GM13976 (cell line): ENCODE results near the gene GRWD1.
A peak's percentile ranks its signal among the peaks of the same experiment; 100 is the strongest.

Experiments
- DNase-seq: peaks from one replicate; pipeline ENCODE4 v3.0.0; 2012; ENCODE audit warnings: low spot score
- in situ Hi-C: fragments of 300-500 bp; cut with MboI; formaldehyde crosslinking; loops from one replicate; pipeline ENCODE4 v1.12.0; 2022; ENCODE audit warnings: low sequenced_read_pairs, mixed read lengths, inconsistent platforms; ENCODE audit not compliant: unreplicated experiment
- TF ChIP-seq, protein P1 (sequence below): IDR thresholded peaks from 2 replicates; pipeline ENCODE4 v1.5.1; 2012; ENCODE audit warnings: borderline replicate concordance, mild to moderate bottlenecking; ENCODE audit not compliant: insufficient read depth; ENCODE audit errors: extremely low read depth, missing control alignments, control extremely low read depth

Gene GRWD1

DNA sequence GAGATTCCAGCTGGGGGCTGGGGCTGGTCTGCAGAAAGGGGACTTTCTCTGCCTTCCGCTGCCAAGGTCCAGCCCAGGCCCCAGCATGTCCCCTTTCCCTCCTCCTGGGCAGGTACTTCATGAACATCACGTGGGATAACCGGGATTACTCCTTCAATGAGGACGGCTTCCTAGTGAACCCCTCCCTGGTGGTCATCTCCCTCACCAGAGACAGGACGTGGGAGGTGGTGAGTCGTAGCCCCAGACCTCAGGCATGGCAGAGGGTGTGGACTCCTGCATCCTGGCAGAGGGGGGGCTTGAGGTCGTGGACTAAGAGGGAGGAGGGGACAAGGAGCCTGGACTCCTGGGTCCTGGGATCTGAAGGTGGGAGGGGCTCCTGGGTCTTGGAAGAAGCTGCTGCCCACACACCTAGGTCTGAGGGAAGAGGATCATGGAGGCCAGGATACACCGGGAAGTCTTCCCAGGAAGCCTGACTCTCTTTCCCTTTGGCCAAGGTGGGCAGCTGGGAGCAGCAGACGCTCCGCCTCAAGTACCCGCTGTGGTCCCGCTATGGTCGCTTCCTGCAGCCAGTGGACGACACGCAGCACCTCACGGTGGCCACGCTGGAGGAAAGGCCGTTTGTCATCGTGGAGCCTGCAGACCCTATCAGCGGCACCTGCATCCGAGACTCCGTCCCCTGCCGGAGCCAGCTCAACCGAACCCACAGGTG lies 31.8 kb upstream of the GRWD1 start:
- in situ Hi-C loops, result no loop called here
- no peak for DNase-seq
- TF ChIP-seq, protein P1, sequence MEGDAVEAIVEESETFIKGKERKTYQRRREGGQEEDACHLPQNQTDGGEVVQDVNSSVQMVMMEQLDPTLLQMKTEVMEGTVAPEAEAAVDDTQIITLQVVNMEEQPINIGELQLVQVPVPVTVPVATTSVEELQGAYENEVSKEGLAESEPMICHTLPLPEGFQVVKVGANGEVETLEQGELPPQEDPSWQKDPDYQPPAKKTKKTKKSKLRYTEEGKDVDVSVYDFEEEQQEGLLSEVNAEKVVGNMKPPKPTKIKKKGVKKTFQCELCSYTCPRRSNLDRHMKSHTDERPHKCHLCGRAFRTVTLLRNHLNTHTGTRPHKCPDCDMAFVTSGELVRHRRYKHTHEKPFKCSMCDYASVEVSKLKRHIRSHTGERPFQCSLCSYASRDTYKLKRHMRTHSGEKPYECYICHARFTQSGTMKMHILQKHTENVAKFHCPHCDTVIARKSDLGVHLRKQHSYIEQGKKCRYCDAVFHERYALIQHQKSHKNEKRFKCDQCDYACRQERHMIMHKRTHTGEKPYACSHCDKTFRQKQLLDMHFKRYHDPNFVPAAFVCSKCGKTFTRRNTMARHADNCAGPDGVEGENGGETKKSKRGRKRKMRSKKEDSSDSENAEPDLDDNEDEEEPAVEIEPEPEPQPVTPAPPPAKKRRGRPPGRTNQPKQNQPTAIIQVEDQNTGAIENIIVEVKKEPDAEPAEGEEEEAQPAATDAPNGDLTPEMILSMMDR, result no peak

DNA sequence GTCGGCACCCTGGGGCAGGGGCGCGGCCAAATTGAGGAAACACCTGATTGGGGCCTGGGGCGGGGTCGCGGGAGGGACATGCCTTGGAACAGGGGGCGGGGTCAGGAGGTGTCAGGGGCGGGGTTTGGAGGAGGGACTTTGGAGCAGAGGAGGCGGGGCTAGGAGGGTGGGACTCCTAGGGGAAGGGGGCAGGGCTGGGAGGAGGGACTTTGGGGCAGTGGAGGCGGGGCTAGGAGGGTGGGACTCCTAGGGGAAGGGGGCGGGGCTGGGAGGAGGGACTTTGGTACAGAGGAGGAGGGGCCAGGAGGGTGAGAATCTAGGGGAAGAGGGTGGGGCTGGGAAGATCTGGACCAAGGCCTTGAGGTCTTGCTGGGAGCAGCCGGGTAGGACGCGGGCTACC lies 30.4 kb upstream of the GRWD1 start:
- TF ChIP-seq, protein P1, result no peak
- peak; percentile 85 for DNase-seq
- in situ Hi-C loops, result no loop called here

DNA sequence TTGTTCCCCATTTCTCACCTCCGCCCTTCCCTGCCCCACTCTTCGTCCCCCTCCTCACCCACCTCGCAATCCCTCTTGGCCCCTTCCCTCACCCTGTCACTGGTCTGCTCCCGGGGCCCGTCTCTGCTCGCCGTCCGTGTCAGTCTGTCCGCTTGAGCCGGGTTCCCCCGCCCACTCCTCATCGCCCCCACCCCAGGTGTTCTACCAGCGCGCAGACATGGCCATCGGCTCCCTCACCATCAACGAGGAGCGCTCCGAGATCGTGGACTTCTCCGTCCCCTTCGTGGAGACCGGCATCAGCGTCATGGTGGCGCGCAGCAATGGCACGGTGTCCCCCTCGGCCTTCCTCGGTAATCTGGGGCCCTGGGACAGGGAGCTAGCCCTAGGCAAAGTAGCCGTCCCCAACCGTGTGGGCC lies 30.0 kb upstream of the GRWD1 start:
- no peak for DNase-seq
- TF ChIP-seq, protein P1, result no peak
- in situ Hi-C loops, result no loop called here

DNA sequence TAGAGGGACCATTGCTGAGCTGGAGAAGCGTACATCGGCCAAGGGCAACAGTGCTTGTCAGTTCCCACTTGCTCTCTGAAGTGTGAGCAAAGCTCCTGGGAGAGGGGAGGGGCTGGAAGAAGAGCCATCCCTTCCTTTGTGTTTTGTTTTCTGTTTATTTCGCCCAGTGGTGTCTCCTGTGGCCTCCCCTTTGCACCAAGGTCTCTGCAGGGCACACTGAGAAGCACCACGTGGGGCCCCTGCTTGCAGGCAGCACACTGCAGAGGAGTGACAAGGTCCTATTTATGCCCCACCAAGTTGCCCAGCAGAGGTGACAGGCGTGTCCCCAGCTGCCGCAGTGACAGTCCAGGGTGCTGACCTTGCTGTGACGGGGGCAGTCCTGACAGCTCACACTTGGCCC lies 28.4 kb upstream of the GRWD1 start:
- TF ChIP-seq, protein P1, result no peak
- in situ Hi-C loops, result no loop called here
- DNase-seq, result no peak

DNA sequence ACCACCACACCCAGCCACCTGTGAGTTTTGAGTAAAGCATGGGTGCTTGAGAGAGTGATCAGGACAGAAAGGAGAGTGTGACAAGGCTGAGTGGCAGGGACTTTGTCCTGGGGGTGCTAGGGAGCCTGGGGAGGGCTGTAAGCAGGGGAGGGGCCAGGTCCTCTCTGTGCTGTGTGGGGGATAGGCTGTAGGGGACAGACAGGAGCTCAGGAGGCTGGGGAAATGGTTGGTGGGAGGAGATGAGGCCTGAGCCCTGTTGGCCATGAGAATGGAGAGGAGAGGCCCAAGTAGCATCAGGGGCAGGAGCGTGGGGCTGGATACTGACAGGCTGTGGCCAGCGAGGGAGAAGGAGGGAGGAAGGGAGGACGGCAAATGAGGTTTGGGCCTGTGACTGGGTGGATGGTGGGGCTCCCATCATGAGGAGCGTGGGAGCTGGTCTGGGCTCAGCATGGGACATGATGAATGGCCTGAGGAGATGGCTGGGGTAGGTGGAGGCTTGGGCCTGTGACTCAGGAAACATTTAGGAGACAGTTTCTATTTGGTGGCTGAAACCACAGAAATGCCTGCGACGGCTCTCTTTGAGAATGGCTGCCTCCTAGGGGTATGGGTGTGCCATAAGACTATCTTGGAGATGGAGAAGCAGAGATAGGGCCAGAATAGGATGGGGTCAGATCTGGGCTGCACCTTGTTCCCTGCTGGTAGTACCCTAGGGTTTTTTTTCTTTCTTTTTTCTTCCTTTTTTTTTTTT lies 27.3 kb upstream of the GRWD1 start:
- DNase-seq, result no peak
- TF ChIP-seq, protein P1, result no peak
- in situ Hi-C loops, result no loop called here

DNA sequence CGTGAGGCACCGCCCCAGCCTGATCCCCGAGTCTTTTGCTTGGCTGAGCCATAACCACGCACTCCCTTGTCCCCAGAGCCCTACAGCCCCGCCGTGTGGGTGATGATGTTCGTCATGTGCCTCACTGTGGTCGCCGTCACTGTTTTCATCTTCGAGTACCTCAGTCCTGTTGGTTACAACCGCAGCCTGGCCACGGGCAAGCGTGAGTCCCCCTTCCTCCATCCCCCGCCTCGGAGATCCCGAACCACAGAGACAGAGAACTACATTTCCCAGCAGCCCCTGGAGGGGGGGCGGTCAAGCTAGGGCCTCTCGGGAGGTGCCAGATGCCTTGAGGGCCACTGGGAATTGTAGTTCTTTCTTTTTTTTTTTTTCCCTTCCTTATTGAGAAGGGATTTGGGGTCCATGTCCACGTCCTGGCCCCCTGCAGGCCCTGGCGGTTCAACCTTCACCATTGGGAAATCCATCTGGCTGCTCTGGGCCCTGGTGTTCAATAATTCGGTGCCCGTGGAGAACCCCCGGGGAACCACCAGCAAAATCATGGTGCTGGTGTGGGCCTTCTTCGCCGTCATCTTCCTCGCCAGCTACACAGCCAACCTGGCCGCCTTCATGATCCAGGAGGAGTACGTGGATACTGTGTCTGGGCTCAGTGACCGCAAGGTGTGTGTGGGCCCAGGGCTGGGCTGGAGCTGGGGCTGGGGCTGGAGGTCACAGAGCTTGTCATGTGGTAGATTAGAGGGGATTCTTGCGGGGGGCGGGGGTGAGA lies 26.4 kb upstream of the GRWD1 start:
- peak; percentile 89 for DNase-seq

More for the DNA sequence above, 26.4 kb upstream of the GRWD1 start:
- TF ChIP-seq, protein P1, result no peak
- in situ Hi-C loops, result no loop called here
